ENCODE results near the gene EXOC2. TPM values are rescaled to one million over a fixed set of nuclear protein-coding genes. Genes with fewer than 3 reads are reported as not detected.
A peak's percentile ranks its signal among the peaks of the same experiment; 100 is the strongest.

Gene EXOC2
- total and polyA plus RNA-seq, 12 donors = 4.9 to 23.7 (median 17.1) TPM

DNA sequence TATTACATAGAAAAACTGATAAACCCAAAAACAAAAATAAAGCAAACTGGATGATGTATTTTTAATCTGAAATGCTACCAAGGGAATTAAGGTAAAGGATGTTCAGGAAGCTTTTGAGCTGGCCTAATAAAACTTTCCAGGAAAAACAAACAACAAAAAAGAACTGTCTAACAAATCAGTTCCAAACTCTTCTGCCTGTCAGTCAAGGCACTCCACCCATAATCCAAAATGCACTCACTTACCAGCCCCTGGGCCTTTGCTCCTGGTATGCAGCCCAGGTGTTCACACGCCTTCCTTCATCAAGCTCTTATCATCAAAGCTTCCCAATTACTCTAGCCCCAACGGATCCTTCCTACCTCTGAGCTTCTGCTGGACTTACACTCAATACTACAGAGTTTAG lies 3.7 kb downstream of the EXOC2 start:
- 46 to 67% (median 56%) methylated on average over 2 of the region's 2 CpGs for WGBS, 4 donors
- no peaks in the 10 kb centered on the region for H3K27me3 ChIP-seq
- TF ChIP-seq POLR2A (IDR thresholded peaks at IDR 0.05) = no peak
- TF ChIP-seq, protein P1, sequence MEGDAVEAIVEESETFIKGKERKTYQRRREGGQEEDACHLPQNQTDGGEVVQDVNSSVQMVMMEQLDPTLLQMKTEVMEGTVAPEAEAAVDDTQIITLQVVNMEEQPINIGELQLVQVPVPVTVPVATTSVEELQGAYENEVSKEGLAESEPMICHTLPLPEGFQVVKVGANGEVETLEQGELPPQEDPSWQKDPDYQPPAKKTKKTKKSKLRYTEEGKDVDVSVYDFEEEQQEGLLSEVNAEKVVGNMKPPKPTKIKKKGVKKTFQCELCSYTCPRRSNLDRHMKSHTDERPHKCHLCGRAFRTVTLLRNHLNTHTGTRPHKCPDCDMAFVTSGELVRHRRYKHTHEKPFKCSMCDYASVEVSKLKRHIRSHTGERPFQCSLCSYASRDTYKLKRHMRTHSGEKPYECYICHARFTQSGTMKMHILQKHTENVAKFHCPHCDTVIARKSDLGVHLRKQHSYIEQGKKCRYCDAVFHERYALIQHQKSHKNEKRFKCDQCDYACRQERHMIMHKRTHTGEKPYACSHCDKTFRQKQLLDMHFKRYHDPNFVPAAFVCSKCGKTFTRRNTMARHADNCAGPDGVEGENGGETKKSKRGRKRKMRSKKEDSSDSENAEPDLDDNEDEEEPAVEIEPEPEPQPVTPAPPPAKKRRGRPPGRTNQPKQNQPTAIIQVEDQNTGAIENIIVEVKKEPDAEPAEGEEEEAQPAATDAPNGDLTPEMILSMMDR (IDR thresholded peaks at IDR 0.05) = no peak
- H3K27ac ChIP-seq = no peak overlapping the region
- intact Hi-C loops (cut with DNase I) = no loop called here
- no peaks in the 10 kb centered on the region for H3K9me3 ChIP-seq (replicated peaks in 1 of 3)
- no peaks in the 10 kb centered on the region for H3K36me3 ChIP-seq (replicated peaks in 1 of 2)
- no peak for DNase-seq
- peaks cover 2 to 11% of the 10 kb centered on the region in 2 donors for H3K4me1 ChIP-seq (replicated peaks in 1 of 2)
- no peak overlapping the region for H3K4me3 ChIP-seq

DNA sequence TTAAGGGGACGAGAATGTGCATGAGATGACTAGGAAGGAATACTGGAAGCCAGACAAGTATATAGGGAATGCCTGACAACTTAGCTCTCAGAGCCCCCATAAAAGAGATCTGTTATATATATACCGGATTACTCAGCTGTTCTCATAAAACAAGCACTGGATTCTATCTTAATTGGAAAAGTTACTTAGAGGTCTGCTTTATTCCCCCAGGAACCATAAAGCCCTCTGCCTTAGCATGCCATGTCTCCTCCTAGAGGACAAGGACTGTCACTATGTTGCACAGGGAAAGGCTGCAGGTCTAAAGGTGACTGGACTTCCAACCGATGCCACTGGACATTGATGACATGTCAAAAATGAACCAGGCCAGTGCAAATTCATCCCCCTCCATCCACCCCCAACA lies 6.4 kb downstream of the EXOC2 start:
- WGBS, 4 donors = 82 to 87% (median 86%) methylated on average over 3 of the region's 3 CpGs
- Histone ChIP-seq H3K36me3 (replicated peaks in 1 of 2) (no peaks in the 10 kb centered on the region), H3K4me1 (replicated peaks in 1 of 2) (peaks cover 2 to 21% of the 10 kb centered on the region in 2 donors), H3K9me3 (replicated peaks in 1 of 3) (no peaks in the 10 kb centered on the region), H3K27ac (no peak overlapping the region), H3K4me3 (no peak overlapping the region), H3K27me3 (no peaks in the 10 kb centered on the region)
- intact Hi-C loops (cut with DNase I) = no loop called here
- no peak for TF ChIP-seq POLR2A (IDR thresholded peaks at IDR 0.05)
- TF ChIP-seq, protein P1 (IDR thresholded peaks at IDR 0.05) = no peak
- no peak for DNase-seq

DNA sequence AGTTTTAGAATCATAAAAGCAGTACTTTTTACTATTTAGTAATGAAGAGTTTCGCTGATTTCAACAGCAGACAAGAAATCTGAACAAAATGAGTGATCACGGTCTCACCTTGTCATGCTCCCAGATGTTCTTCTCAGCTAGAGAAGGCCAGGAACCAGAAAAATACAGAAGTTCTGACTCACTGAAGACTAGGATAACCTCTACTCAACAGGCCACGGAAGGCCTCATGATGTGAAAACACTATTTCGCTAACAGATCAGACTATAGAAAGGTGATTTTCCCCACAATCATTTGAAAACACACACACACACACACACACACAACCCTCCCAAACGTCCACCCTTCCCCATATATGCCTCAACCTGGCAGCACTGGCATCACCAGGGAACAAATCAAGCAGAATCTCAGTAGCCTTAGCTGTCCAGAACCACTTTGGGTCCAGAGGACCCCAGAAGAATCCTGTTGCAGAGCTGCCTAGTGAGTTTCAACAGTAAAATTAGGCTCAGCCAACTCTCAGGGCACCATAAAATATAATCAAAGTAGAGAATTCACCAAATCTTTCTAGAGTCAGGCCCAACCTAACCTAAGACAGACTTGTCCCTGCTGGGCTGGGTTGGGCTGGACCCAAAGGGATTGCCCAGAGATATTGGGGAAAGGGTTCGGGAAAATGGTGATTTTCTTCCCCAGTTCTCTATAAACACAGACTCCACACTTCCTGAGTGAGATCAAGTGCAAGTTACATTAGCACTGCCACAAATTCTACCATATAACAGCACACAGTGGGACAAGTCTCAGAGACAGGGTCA lies 7.9 kb downstream of the EXOC2 start:
- DNase-seq = no peak
- 83 to 89% (median 86%) methylated on average over 6 of the region's 6 CpGs for WGBS, 4 donors
- H3K36me3 ChIP-seq (replicated peaks in 1 of 2) = no peaks in the 10 kb centered on the region
- no peak overlapping the region for H3K4me3 ChIP-seq
- no peak overlapping the region for H3K27ac ChIP-seq
- H3K9me3 ChIP-seq (replicated peaks in 1 of 3) = no peaks in the 10 kb centered on the region
- TF ChIP-seq, protein P1 (IDR thresholded peaks at IDR 0.05) = no peak
- TF ChIP-seq POLR2A (IDR thresholded peaks at IDR 0.05) = no peak
- peaks cover 2 to 25% of the 10 kb centered on the region in 2 donors for H3K4me1 ChIP-seq (replicated peaks in 1 of 2)
- intact Hi-C loops (cut with DNase I) = no loop called here
- no peaks in the 10 kb centered on the region for H3K27me3 ChIP-seq

DNA sequence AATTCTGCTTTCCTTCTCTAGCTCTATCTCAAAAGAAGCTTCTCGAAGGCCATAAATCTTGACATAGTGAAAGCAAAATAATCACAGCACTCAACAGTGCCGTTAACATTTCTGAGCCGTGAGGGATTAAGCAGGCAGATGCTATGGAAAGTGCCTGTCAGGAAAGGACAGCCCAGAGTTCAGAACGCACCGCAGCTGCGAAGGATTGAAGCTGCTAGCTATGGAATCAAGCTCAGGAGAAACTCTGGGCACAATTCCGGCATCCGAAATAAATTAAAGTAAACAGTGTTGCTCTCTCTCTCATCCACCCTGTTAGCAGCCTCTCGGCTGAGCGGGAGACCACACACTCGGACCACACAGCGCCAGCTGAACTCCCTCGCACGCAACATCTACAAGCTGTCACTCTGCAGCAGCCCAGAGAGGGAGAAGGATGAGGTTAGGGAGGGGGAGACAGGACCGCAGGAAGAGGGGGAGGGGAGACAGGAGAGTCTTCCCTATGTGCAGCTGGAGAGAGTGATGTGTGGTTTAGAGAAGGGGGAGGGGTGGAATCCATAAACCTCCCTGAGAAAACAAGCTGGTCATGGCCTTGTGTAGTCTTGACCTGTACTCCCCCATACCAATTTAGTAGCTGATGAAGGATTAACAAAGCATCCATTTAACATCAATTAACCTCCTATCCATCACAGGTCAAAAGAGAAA lies 9.0 kb downstream of the EXOC2 start:
- Histone ChIP-seq H3K27ac (peak overlapping the region in 2 of 5 donors; percentile 13 to 27), H3K4me1 (replicated peaks in 1 of 2) (peaks cover 2 to 25% of the 10 kb centered on the region in 2 donors), H3K9me3 (replicated peaks in 1 of 3) (no peaks in the 10 kb centered on the region), H3K27me3 (no peaks in the 10 kb centered on the region), H3K36me3 (replicated peaks in 1 of 2) (no peaks in the 10 kb centered on the region), H3K4me3 (peak overlapping the region in 1 of 4 donors; percentile 4)
- TF ChIP-seq POLR2A (IDR thresholded peaks at IDR 0.05) = no peak
- TF ChIP-seq, protein P1 (IDR thresholded peaks at IDR 0.05) = no peak
- 51 to 58% (median 54%) methylated on average over 14 to 15 of the region's 15 CpGs for WGBS, 4 donors
- DNase-seq = no peak
- intact Hi-C loops (cut with DNase I) = no loop called here

Measured in adrenal gland (tissue), 12 donors.